ENCODE measurements around the gene TSPAN18.

TSPAN18 gene

GRCh38 chr11:44780940-44781631 is 54.3 kb downstream of the TSPAN18 start:
- no peak for FAIRE-seq

- no peak for FAIRE-seq
These were observed 54.9 kb downstream of the TSPAN18 start for GRCh38 chr11:44781655-44782054.

GRCh38 chr11:44782478-44782877 is 55.7 kb downstream of the TSPAN18 start:
- FAIRE-seq, result no peak

GRCh38 chr11:44784436-44784760 is 57.6 kb downstream of the TSPAN18 start:
- FAIRE-seq, result no peak

DNA sequence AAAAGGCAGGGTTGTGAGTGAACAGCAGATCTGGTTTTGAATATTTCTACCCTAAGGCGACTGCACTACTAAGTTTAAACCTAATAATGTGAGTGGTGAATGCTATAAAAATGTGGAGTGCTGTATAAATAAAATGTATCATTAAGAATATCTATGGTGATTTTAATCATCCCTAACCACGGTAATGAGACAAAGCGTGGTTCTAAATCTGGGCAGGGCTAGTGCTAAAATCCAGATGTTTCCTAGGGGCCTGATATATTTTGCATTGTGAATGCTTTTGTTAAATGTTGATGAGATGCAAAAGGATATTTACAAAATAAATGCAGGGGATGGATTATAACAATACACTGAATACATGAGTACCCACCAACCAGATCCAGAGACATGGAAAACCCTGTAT is 58.1 kb downstream of the TSPAN18 start:
- no peak for FAIRE-seq

DNA sequence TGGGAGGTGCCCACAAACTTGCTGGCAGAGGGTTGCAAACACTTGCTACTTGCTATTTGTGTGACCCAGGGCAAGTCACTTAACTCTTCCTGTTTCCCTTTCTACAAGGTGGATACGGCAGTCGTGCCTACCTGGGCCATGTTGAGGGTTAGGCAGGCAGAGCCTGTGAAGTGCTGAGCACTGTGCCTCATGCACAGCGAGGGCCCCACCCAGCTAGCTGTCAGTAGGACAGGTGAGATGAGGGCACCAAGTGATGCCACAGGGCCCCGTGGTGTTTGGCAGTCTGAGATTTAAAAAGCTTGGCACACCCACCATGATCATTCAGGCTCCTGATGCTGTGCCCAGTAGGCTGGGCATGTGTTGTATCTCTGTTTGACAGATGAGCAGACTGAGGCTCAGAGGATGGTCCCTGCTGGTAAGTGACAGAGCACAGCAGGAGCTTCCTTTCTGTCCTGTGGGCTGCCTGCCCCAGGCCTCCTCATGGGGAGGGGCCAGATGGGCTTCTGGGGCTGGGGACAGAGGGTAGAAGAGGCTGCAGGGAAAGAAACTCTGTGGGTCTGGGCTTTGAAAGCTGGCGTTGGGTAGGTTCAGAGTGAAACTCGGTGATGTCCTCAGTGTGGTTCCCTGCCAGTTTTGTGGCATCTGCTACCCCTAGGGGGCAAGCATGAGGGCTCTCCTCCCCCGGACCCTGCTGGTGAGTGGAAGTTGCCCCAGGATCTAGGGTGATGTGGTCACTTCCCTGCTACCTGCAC is 59.3 kb downstream of the TSPAN18 start:
- no peak for FAIRE-seq

GRCh38 chr11:44787070-44787469 is 60.3 kb downstream of the TSPAN18 start:
- FAIRE-seq, result no peak

- FAIRE-seq, result no peak
These were observed 61.2 kb downstream of the TSPAN18 start for GRCh38 chr11:44787981-44788380.

GRCh38 chr11:44788536-44789261 is 61.9 kb downstream of the TSPAN18 start:
- FAIRE-seq, result no peak

DNA sequence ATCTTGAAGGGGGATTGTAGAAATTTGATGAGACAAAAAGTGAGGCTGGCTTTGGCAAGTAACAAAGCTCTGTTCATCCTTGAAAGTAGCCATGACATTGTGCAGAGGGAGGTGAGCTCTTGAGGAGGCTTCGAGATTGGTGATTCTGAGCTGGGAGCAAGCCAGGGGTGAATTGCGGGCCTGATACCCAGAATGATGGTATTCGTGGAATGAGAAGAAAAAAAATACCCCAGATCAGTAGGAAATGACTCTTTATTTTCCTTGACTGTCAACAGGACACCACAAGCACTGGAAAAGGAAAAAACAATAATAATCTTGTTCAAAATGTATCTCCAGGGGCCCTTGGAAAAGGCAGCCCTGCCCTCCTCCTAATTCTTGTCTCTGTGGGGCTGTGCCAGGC is 62.7 kb downstream of the TSPAN18 start:
- no peak for FAIRE-seq

DNA sequence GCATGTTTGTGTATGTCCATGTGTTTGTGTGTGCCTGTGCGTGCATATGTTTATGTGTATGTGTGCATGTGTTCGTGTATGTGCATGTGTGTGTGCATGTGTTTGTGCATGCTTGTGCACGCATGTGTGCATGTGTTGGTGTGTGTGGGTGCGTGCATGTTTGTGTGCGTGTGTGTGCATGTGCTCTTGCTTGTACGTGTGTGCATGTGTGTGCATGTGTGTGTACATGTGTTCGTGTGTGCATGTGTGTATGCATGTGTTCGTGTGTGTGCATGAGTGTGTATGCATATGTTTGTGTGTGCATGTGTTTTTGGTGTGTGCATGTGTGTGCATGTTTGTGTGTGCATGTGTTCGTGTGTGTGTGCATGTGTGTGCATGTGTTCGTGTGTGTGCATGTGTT is 63.4 kb downstream of the TSPAN18 start:
- FAIRE-seq, result no peak

GRCh38 chr11:44791316-44791925 is 64.7 kb downstream of the TSPAN18 start:
- no peak for FAIRE-seq

DNA sequence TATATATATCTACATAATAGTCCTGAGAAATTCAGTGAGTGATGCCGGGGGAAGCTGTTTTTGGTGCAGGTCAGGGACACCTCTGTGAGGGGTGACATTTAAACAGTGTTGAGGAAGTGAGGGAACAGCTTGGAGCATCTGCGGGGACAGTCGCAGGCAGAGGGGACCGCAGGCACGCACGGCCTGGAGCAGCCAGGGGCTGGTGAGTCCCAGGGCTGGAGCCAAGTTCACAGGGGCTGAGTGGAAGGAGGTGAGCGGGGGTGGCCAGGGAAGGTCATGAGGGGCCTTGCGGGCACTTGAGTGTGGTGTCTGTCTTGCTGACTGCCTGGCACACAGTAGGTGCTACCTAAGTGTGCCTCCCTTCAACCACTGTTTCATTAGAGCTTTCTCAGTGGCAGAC is 65.4 kb downstream of the TSPAN18 start:
- no peak for FAIRE-seq

DNA sequence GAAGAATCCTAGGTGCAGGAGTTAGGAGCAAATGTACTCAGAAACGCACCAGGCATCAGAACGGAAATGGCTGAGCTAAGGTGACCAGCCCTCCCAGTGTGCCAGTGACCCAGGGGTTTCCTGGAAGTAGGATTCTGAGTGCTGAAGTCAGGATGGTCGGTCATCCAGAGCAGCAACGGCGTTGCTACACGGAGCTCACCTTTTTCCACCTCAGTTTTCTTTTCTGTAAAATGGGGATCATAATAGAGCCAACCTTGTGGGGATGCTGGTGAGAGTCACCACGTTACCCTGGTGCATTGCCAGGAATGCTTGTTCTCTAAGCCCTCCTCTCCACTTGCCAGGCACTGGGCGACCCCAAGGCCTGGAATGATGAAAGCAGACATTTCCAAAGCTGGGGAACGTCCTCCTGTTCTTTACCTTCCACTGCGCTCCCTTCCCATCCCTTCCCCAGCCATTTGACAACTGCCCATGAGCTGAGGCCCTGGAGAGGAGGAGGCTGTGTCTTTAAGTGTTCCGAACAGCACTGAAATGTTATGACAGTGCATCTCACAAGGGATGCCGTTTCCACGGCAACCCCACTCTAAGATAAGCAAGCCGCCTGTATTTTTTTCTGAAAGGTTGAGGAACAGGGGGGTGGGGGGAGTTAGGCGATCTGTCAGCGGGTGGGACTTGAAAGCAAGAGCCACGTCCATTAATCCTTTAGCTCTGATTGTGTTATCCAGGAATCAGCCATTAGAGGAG is 66.8 kb downstream of the TSPAN18 start:
- no peak for FAIRE-seq

- no peak for FAIRE-seq
These were observed 69.2 kb downstream of the TSPAN18 start for GRCh38 chr11:44795803-44796535.

GRCh38 chr11:44797051-44797450 is 70.3 kb downstream of the TSPAN18 start:
- no peak for FAIRE-seq

DNA sequence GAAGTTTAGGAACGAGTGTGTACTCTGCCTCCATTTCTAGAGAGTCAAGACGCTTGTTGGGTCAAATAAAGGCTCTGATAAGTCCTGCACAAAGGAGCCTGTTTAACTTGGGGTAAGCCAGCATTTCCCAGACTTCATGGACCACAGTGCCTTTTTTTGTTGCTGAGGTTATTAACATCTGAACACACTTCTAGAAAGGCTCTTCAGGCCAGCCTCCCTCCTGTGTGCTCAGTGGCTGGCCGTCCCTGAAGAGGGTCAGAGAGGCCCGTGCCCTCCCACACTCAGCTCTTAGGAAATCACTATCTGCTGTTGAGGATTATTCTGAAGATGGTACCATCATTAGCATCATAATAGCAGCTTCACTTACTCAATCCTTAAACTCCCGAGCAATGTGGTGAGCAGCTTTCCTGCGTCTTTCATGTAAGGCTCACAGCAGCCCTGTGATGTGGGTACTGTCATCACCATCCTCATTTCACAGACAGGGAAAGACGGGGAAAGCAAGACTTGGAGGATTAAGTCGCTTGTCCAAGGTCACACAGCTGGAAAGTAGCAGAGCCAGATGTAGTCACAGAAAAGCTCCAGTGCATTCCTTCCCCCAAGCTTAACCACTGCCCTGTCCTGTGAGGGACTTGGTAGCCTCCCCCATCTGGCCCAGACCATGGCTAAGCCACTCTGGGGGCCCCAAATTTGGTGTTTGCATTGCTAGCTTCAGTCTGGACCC is 71.3 kb downstream of the TSPAN18 start:
- FAIRE-seq, result no peak

DNA sequence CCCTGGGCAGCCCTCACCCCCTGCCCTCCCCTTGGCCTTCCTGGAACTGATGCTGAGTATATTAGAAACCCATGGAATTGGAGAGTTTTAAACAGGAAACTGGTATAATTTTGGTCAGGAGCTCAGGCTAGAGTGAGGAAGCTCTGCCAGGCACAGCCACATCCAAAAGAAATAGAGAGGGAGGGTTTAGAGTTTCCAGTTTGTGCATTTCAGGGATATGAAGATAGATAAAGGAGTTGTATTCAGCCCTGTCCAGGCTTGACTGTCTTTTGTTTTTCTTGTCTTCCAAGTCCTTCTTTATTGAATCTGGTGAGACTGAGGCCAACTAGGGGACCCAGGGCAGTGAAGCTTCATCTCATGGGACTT is 71.8 kb downstream of the TSPAN18 start:
- FAIRE-seq, result no peak

DNA sequence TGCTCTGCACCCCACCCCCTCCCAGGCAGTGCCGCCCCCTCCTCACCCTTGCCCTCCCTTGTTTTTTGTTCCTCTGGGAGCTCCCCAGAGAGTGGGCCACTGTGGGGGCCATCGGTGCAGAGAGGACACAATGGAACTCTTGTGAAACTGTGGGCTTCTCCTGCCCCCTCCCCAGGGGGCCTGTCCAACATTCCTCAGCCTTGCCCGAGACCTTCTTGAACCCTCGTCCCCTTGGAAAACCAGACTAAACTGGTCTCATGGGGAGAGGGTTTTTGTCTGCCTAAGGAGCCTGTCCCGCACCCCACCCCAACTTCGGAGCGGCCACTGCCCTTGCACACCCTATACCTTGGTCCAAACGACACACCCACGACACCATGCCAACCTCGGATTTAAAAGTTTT is 72.2 kb downstream of the TSPAN18 start:
- FAIRE-seq, result no peak

DNA sequence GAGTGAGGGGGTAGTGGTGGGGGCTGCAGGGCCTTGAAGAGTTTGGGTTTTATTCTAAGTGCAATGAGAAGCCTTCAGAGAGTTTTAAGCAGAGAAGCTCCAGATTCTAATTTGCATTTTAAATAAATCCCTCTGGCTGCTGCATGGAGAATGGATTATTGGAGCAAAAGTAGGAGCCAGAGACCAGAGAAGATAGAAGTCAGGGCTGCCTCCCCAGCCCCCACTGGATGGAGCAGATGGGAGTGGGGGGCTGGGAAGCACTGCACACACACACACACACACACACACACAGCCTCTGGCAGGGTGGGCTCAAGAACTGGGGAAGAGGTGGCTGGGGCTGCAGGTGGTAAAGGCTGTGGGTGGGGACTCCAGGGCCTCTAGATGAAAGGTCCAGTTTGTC is 75.6 kb downstream of the TSPAN18 start:
- no peak for FAIRE-seq

GRCh38 chr11:44803009-44803408 is 76.2 kb downstream of the TSPAN18 start:
- no peak for FAIRE-seq
